ENCODE results near the gene CSRP2. TPM values are rescaled to one million over a fixed set of nuclear protein-coding genes. Genes with fewer than 3 reads are reported as not detected.

The CSRP2 gene
- total RNA-seq, 1 experiment from 2014 or later: 36.1 TPM

GRCh38 chr12:76914102-76914859, 35.5 kb upstream of the CSRP2 start (continued):
- TF ChIP-seq CTCF (IDR thresholded peaks at IDR 0.05 in 2 of 3, conservative IDR thresholded peaks at IDR 0.05 in 1 of 3; ENCODE audit: borderline replicate concordance in 1 of 3, insufficient read depth in 1 of 3, low read depth in 2 of 3, low read length in 2 of 3) (no peak), CEBPB (IDR thresholded peaks at IDR 0.05; ENCODE audit: low read depth) (no peak)

GRCh38 chr12:76909290-76909689, 30.5 kb upstream of the CSRP2 start:
- Histone ChIP-seq H3K9me3 (ENCODE audit: control insufficient read depth in 1 of 2, insufficient read depth in 1 of 2, low read depth in 1 of 2, low read length in 2 of 2) (no peaks in the 10 kb centered on the region), H3K27me3 (ENCODE audit: insufficient read depth, low read length) (no peaks in the 10 kb centered on the region), H3K4me3 (replicated peaks in 1 of 2; ENCODE audit: low read depth in 1 of 2, low read length in 2 of 2) (no peak overlapping the region), H2AFZ (ENCODE audit: low read depth, low read length, poor library complexity, severe bottlenecking) (no peak overlapping the region), H3K9ac (ENCODE audit: low read length) (no peak overlapping the region), H3K4me1 (ENCODE audit: control insufficient read depth in 1 of 2, insufficient read depth in 2 of 2, low read length in 2 of 2) (no peaks in the 10 kb centered on the region; a peak in 1 of 4 replicates), H3K79me2 (ENCODE audit: insufficient read depth, low read length) (no peaks in the 10 kb centered on the region), H4K20me1 (ENCODE audit: insufficient read depth) (no peaks in the 10 kb centered on the region), H3K36me3 (ENCODE audit: control insufficient read depth in 1 of 2, insufficient read depth in 2 of 2, low read length in 2 of 2) (no peaks in the 10 kb centered on the region), H3K9me2 (ENCODE audit: insufficient read depth) (no peaks in the 10 kb centered on the region), H3K27ac (ENCODE audit: low read depth, low read length) (no peak overlapping the region), H3K4me2 (ENCODE audit: low read length) (no peak overlapping the region)
- ChIA-PET CTCF (no interaction called here), POLR2A (no interaction called here), RAD21 (ENCODE audit: low non-redundant PET in 1 of 2, low total read pairs in 2 of 2, uncharacterized antibody in 2 of 2, unreplicated experiment in 2 of 2) (no interaction called here)
- ATAC-seq: no peak
- no peak for TF ChIP-seq POLR2A (IDR thresholded peaks at IDR 0.05; ENCODE audit: borderline replicate concordance, extremely low read depth, insufficient read depth, insufficient read length)
- no peak for TF ChIP-seq TCF7L2 (IDR thresholded peaks at IDR 0.05; ENCODE audit: borderline replicate concordance, extremely low read depth, insufficient read depth, insufficient read length)
- no peak for TF ChIP-seq REST (IDR thresholded peaks at IDR 0.05; ENCODE audit: low read depth)
- TF ChIP-seq CEBPB (IDR thresholded peaks at IDR 0.05; ENCODE audit: low read depth): no peak
- no peak for TF ChIP-seq ZFX (IDR thresholded peaks at IDR 0.05)
- TF ChIP-seq CBX3 (IDR thresholded peaks at IDR 0.05; ENCODE audit: low read depth): no peak
- no peak for TF ChIP-seq SRF (IDR thresholded peaks at IDR 0.05; ENCODE audit: low read depth)
- TF ChIP-seq FOSL1 (IDR thresholded peaks at IDR 0.05; ENCODE audit: low read depth): no peak
- TF ChIP-seq POLR2AphosphoS5 (IDR thresholded peaks at IDR 0.05; ENCODE audit: low read depth, low read length): no peak
- TF ChIP-seq SIN3A (IDR thresholded peaks at IDR 0.05; ENCODE audit: low read depth): no peak
- DNase-seq (ENCODE audit: low read depth, low spot score): no peak
- intact Hi-C loops (cut with micrococcal nuclease): no loop called here
- BruUV-seq (replicated peaks): no TSS peak

Measured in HCT116 (cell line).